Body of pancreas (tissue), 4 donors: ENCODE measurements around the gene CRTC2. TPM values are rescaled to one million over a fixed set of nuclear protein-coding genes. Genes with fewer than 3 reads are reported as not detected.

ENCODE experiments used
- ATAC-seq: fragments of 150-250 bp; one replicate; pipeline ENCODE4 v1.9.1; 2016
- DNase-seq, 4 donors: peaks; one replicate each; pipeline ENCODE4 v3.0.0-alpha.2; 2019
- H3K27ac ChIP-seq, 4 donors: fragments of 200-600 bp; sonication (generic); 1 replicate in 3 of 4; 2 replicates in 1 of 4; pipeline versions ENCODE4 v1.5.1 to v1.6.1; 2016 to 2019; ENCODE audit warnings: mild to moderate bottlenecking in 1 of 4, mixed read lengths in 1 of 4, moderate library complexity in 1 of 4
- H3K27me3 ChIP-seq, 2 donors: fragments of 200-600 bp; sonication (generic); one replicate each; pipeline ENCODE4 v1.6.0; 2016; ENCODE audit warnings: mild to moderate bottlenecking in 1 of 2
- H3K36me3 ChIP-seq, 2 donors: fragments of 200-600 bp; sonication (generic); replicated peaks in 1 of 2; 2 replicates each; pipeline ENCODE4 v1.5.1; 2016; ENCODE audit warnings: low read depth in 2 of 2; ENCODE audit not compliant: insufficient read depth in 1 of 2
- H3K4me1 ChIP-seq: fragments of 200-600 bp; sonication (generic); one replicate; pipeline ENCODE4 v1.6.0; 2016
- H3K4me3 ChIP-seq, 2 donors: fragments of 200-600 bp; sonication (generic); 1 replicate in 1 of 2; 2 replicates in 1 of 2; pipeline ENCODE4 v1.5.1; 2016 to 2019
- H3K9me3 ChIP-seq, 3 donors: fragments of 200-600 bp; sonication (generic); 1 replicate in 2 of 3; 2 replicates in 1 of 3; pipeline ENCODE4 v1.5.1; 2016
- POLR2A ChIP-seq, 3 donors: fragments of 450-650 bp; IDR thresholded peaks; one replicate each; pipeline ENCODE4 v1.6.1; 2016; ENCODE audit warnings: antibody characterized with exemption in 3 of 3, mild to moderate bottlenecking in 2 of 3
- WGBS, 2 donors: methylation state at CpG; one replicate each; pipeline ENCODE4 v1.1.5; 2017; 5-methylcytosine and 5-hydroxymethylcytosine counted together
- intact Hi-C: fragments of 100-400 bp; cut with DNase I; formaldehyde crosslinking; loops from one replicate; pipeline ENCODE4 v1.15.1; 2023
- total RNA-seq, 2 donors: library from RNA; depleted of rRNA; stranded (reverse); fragments of >200 nt; gene quantifications; one replicate each; pipeline ENCODE4 v1.1.0, GENCODE V29; 2016
- TF ChIP-seq, protein P1 (sequence below), 7 experiments: fragments of 450-650 bp in 4 of 7; fragments of 200-600 bp in 3 of 7; sonication (generic) in 3 of 7; IDR thresholded peaks; one replicate each; pipeline ENCODE4 v1.5.1; 2016 to 2019; ENCODE audit warnings: antibody characterized with exemption in 7 of 7

The CRTC2 gene
- total RNA-seq, 2 donors from 2014 or later, result 15.2 to 15.8 TPM

DNA sequence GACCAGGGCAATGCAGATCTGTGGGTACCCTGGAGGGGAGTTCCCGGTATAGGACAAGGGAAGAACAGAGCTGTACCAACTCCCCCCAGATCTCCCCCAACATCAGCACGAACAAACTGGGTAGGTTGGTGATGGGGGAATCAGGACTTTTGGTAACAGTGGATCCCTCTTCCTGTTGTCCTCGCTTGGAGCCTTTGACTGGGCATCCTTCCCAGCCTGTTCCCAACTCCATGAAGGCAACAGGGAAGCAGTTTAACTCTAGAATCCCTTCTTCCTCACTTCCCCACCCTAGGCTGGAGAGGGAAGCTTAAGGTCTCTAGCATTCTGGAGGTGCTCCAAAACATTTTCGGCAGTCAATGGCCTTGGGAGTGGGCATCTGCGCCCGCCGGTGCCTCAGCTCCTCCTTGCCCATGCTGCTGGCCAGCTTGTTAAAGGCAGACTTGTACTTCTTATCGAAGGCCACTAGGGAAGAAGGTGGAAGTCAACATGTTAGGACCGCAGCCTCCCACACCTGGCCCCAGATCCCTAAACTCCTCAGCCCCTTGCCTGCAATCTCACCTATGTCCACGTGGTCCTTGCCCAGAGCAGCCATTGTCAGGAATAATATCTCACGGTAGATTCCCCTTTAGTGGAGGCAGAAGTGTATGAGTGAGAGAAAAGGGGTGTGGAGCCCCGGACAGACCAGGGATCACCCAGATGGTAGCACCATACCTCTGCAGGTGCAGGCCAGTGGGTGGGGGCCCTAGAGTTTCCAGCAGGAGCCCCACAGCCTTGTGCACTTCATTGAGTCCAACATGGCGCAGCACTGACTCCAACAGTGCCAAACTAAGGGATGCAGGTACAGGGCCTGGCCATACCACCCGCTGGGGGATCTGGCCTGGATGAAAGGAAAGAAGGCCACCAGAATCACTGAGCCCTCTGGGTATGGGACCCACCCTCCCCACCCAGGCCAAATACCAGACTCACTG, 28.1 kb downstream of the CRTC2 start:
- Histone ChIP-seq H3K4me1 (no peaks in the 10 kb centered on the region), H3K27me3 (no peaks in the 10 kb centered on the region), H3K9me3 (no peaks in the 10 kb centered on the region), H3K27ac (no peak overlapping the region), H3K36me3 (peaks cover 0 to 19% of the 10 kb centered on the region in 2 donors), H3K4me3 (no peak overlapping the region)
- intact Hi-C loops, result no loop called here
- TF ChIP-seq, protein P1, sequence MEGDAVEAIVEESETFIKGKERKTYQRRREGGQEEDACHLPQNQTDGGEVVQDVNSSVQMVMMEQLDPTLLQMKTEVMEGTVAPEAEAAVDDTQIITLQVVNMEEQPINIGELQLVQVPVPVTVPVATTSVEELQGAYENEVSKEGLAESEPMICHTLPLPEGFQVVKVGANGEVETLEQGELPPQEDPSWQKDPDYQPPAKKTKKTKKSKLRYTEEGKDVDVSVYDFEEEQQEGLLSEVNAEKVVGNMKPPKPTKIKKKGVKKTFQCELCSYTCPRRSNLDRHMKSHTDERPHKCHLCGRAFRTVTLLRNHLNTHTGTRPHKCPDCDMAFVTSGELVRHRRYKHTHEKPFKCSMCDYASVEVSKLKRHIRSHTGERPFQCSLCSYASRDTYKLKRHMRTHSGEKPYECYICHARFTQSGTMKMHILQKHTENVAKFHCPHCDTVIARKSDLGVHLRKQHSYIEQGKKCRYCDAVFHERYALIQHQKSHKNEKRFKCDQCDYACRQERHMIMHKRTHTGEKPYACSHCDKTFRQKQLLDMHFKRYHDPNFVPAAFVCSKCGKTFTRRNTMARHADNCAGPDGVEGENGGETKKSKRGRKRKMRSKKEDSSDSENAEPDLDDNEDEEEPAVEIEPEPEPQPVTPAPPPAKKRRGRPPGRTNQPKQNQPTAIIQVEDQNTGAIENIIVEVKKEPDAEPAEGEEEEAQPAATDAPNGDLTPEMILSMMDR (IDR thresholded peaks at IDR 0.05), result no peak
- TF ChIP-seq POLR2A (IDR thresholded peaks at IDR 0.05), result no peak
- 81 to 84% methylated on average over 11 to 14 of the region's 14 CpGs for WGBS, 2 donors
- no peak for DNase-seq
- no peak for ATAC-seq

DNA sequence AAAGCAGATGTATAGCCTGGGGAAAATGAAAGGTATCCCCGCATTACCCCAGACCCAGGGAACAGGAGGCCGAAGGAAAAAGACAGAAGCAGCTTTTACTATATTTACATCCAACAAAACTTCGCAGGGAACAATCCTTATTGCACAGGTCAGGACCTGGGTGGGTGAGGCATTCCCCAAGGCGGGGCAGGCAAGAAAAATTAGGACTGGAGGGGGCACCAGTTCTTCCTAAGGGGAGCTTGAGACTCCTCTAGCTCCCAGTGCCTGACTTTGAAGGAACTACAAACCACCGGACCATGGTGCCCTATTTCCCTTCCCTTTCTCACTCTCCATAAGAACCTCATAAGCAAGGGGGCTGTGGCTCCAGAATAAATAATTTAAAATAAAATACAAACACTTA, 29.0 kb downstream of the CRTC2 start:
- DNase-seq (no peak), ATAC-seq (no peak)
- intact Hi-C loops, result no loop called here
- WGBS, 2 donors, result 81 to 91% methylated on average over 5 of the region's 5 CpGs
- H3K4me1 ChIP-seq, result no peaks in the 10 kb centered on the region
- peaks cover 0 to 19% of the 10 kb centered on the region in 2 donors for H3K36me3 ChIP-seq
- no peak overlapping the region for H3K4me3 ChIP-seq
- no peaks in the 10 kb centered on the region for H3K9me3 ChIP-seq
- H3K27me3 ChIP-seq, result no peaks in the 10 kb centered on the region
- H3K27ac ChIP-seq, result no peak overlapping the region
- TF ChIP-seq, protein P1 (IDR thresholded peaks at IDR 0.05), result no peak
- TF ChIP-seq POLR2A (IDR thresholded peaks at IDR 0.05), result no peak

DNA sequence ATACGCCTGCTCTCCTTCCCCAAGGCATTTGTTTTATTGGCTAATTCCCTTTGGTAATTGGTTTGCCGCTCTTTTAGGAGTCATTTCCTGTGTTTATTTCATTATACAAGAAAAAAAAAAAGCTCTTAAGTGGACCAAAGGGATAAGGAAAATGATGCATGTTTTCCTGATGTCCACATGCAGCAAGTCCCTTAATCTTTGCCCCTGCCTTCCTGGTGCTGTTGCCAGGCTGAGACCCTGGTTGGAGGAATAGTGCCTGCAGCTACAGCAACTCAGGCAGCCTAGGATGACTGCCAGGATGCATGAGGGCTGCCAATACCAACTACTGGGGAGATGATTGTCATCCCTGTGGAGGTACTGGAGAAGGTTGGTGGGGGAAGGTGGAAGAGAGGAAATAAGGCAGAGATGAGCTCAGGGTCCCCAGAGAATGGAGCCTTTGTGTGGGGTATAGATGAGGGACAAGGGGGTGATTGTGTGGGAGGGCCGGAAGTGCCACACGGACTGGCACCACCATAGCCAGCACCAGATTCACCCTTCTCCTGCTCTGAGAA, 29.5 kb downstream of the CRTC2 start:
- TF ChIP-seq, protein P1 (IDR thresholded peaks at IDR 0.05), result no peak
- TF ChIP-seq POLR2A (IDR thresholded peaks at IDR 0.05), result no peak
- H3K36me3 ChIP-seq, result peaks cover 0 to 16% of the 10 kb centered on the region in 2 donors
- intact Hi-C loops, result no loop called here
- 57 to 70% methylated on average over 4 of the region's 4 CpGs for WGBS, 2 donors
- no peak overlapping the region for H3K4me3 ChIP-seq
- no peaks in the 10 kb centered on the region for H3K9me3 ChIP-seq
- H3K4me1 ChIP-seq, result peaks cover 4% of the 10 kb centered on the region
- H3K27ac ChIP-seq, result no peak overlapping the region
- DNase-seq (no peak), ATAC-seq (no peak)
- H3K27me3 ChIP-seq, result no peaks in the 10 kb centered on the region

DNA sequence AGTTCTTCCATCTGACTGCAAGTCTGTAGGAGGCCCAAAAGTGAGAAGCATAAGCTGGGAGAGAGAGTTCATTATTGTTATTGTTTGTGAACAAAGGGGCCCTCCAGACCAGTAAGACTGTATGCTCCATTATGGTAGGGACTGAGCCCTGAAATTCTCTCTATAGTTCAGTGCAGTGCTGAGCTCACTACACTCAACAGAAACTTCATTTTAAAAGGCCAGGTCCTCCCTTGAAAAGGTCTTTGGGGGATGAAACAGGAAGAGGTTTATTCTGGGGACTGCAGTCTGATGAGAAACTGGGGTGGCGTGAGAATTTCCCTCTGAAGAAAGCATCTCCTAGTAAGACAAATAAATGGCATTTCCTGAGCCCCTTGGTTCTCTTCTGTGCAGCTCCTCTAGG, 30.2 kb downstream of the CRTC2 start:
- ATAC-seq (no peak), DNase-seq (no peak)
- H3K27me3 ChIP-seq, result no peaks in the 10 kb centered on the region
- H3K36me3 ChIP-seq, result peaks cover 0 to 13% of the 10 kb centered on the region in 2 donors
- H3K4me1 ChIP-seq, result peaks cover 8% of the 10 kb centered on the region
- H3K9me3 ChIP-seq, result no peaks in the 10 kb centered on the region
- H3K27ac ChIP-seq, result no peak overlapping the region
- H3K4me3 ChIP-seq, result no peak overlapping the region
- intact Hi-C loops, result no loop called here
- no peak for TF ChIP-seq POLR2A (IDR thresholded peaks at IDR 0.05)
- TF ChIP-seq, protein P1 (IDR thresholded peaks at IDR 0.05), result no peak
- WGBS, 2 donors, result 60 to 73% methylated on average over 1 of the region's 1 CpG
